Measurements from ENCODE around the gene RBM26.

The RBM26 gene

GRCh38 chr13:79328510-79328909 is 77.5 kb downstream of the RBM26 start:
- H2AFZ ChIP-seq, result no peak overlapping the region

GRCh38 chr13:79320433-79320832 is 85.6 kb downstream of the RBM26 start:
- no peak overlapping the region for H3K4me3 ChIP-seq (ENCODE audit: low read depth, low read length)
- no peak overlapping the region for H3K4me2 ChIP-seq (ENCODE audit: low read length)
- no peaks in the 10 kb centered on the region for H3K79me2 ChIP-seq
- H3K27ac ChIP-seq, result no peak overlapping the region
- TF ChIP-seq CTCF (IDR thresholded peaks at IDR 0.05), result no peak
- H3K36me3 ChIP-seq (ENCODE audit: control insufficient read depth, insufficient read depth, low read length), result no peaks in the 10 kb centered on the region
- H3K4me1 ChIP-seq, result no peaks in the 10 kb centered on the region
- no peak overlapping the region for H2AFZ ChIP-seq
- H3K27me3 ChIP-seq (ENCODE audit: control insufficient read depth, insufficient read depth, low read length), result no peaks in the 10 kb centered on the region
- no peak overlapping the region for H3K9ac ChIP-seq
- H3K9me3 ChIP-seq (ENCODE audit: control insufficient read depth, low read length), result no peaks in the 10 kb centered on the region

More at GRCh38 chr13:79328510-79328909, 77.5 kb downstream of the RBM26 start:
- Histone ChIP-seq H3K4me3 (ENCODE audit: low read depth, low read length) (no peak overlapping the region), H3K79me2 (no peaks in the 10 kb centered on the region), H3K4me2 (ENCODE audit: low read length) (no peak overlapping the region), H3K9me3 (ENCODE audit: control insufficient read depth, low read length) (no peaks in the 10 kb centered on the region), H3K9ac (no peak overlapping the region), H3K36me3 (ENCODE audit: control insufficient read depth, insufficient read depth, low read length) (no peaks in the 10 kb centered on the region), H3K27ac (no peak overlapping the region), H3K27me3 (ENCODE audit: control insufficient read depth, insufficient read depth, low read length) (no peaks in the 10 kb centered on the region), H3K4me1 (no peaks in the 10 kb centered on the region)
- no peak for TF ChIP-seq CTCF (IDR thresholded peaks at IDR 0.05)

GRCh38 chr13:79318664-79319063 is 87.4 kb downstream of the RBM26 start:
- Histone ChIP-seq H2AFZ (no peak overlapping the region), H3K27ac (no peak overlapping the region), H3K4me2 (ENCODE audit: low read length) (no peak overlapping the region), H3K27me3 (ENCODE audit: control insufficient read depth, insufficient read depth, low read length) (no peaks in the 10 kb centered on the region), H3K4me3 (ENCODE audit: low read depth, low read length) (no peak overlapping the region), H3K4me1 (no peaks in the 10 kb centered on the region), H3K79me2 (no peaks in the 10 kb centered on the region), H3K9me3 (ENCODE audit: control insufficient read depth, low read length) (no peaks in the 10 kb centered on the region), H3K36me3 (ENCODE audit: control insufficient read depth, insufficient read depth, low read length) (no peaks in the 10 kb centered on the region), H3K9ac (no peak overlapping the region)
- no peak for TF ChIP-seq CTCF (IDR thresholded peaks at IDR 0.05)

- Histone ChIP-seq H3K9me3 (ENCODE audit: control insufficient read depth, low read length) (no peaks in the 10 kb centered on the region), H3K27me3 (ENCODE audit: control insufficient read depth, insufficient read depth, low read length) (no peaks in the 10 kb centered on the region), H3K27ac (no peak overlapping the region), H3K9ac (no peak overlapping the region), H3K36me3 (ENCODE audit: control insufficient read depth, insufficient read depth, low read length) (no peaks in the 10 kb centered on the region), H3K79me2 (no peaks in the 10 kb centered on the region), H3K4me1 (no peaks in the 10 kb centered on the region), H2AFZ (no peak overlapping the region), H3K4me3 (ENCODE audit: low read depth, low read length) (no peak overlapping the region), H3K4me2 (ENCODE audit: low read length) (no peak overlapping the region)
- TF ChIP-seq CTCF (IDR thresholded peaks at IDR 0.05), result no peak
These were observed 88.2 kb downstream of the RBM26 start for GRCh38 chr13:79317856-79318255.

- Histone ChIP-seq H3K9ac (no peak overlapping the region), H3K27ac (no peak overlapping the region), H3K4me1 (no peaks in the 10 kb centered on the region), H3K4me2 (ENCODE audit: low read length) (no peak overlapping the region), H3K36me3 (ENCODE audit: control insufficient read depth, insufficient read depth, low read length) (no peaks in the 10 kb centered on the region), H3K79me2 (no peaks in the 10 kb centered on the region), H3K9me3 (ENCODE audit: control insufficient read depth, low read length) (no peaks in the 10 kb centered on the region), H3K4me3 (ENCODE audit: low read depth, low read length) (no peak overlapping the region), H3K27me3 (ENCODE audit: control insufficient read depth, insufficient read depth, low read length) (no peaks in the 10 kb centered on the region), H2AFZ (no peak overlapping the region)
- TF ChIP-seq CTCF (IDR thresholded peaks at IDR 0.05), result no peak
These were observed 91.4 kb downstream of the RBM26 start for GRCh38 chr13:79314652-79315051.
